Thyroid gland (tissue), 4 donors: ENCODE results near the gene CAPN14.

Experiments used
- CTCF ChIP-seq, 6 experiments: fragments of 200-600 bp in 3 of 6; fragments of 450-650 bp in 3 of 6; sonication (generic) in 3 of 6; IDR thresholded peaks; one replicate each; pipeline ENCODE4 v1.5.1; 2016 to 2019; ENCODE audit warnings: antibody characterized with exemption in 6 of 6, mild to moderate bottlenecking in 2 of 6, inconsistent platforms in 1 of 6, moderate library complexity in 1 of 6
- POLR2A ChIP-seq, 2 donors: fragments of 450-650 bp; IDR thresholded peaks; one replicate each; pipeline ENCODE4 v1.6.1; 2017; ENCODE audit warnings: antibody characterized with exemption in 2 of 2, mild to moderate bottlenecking in 2 of 2, moderate library complexity in 1 of 2

- TF ChIP-seq POLR2A (IDR thresholded peaks at IDR 0.05) (no peak), CTCF (IDR thresholded peaks at IDR 0.05) (no peak)
Measured at GRCh38 chr2:31176742-31177141, 40.6 kb downstream of the CAPN14 start.
